Neural progenitor cell (in vitro differentiated cells): ENCODE results near the gene MAP7.

ENCODE experiments used
- EZH2 ChIP-seq: fragments of 200-600 bp; sonication (generic); IDR thresholded peaks from 2 replicates; pipeline ENCODE4 v1.6.1; 2017; ENCODE audit warnings: antibody characterized with exemption, mild to moderate bottlenecking, moderate library complexity
- EZH2phosphoT487 ChIP-seq: fragments of 200-600 bp; sonication (generic); IDR thresholded peaks from 2 replicates; pipeline ENCODE4 v1.6.1; 2017; ENCODE audit warnings: antibody characterized with exemption
- TF ChIP-seq, protein P1 (sequence below): fragments of 200-600 bp; sonication (generic); IDR thresholded peaks from 2 replicates; pipeline ENCODE4 v1.5.1; 2017; ENCODE audit warnings: antibody characterized with exemption, mild to moderate bottlenecking

DNA sequence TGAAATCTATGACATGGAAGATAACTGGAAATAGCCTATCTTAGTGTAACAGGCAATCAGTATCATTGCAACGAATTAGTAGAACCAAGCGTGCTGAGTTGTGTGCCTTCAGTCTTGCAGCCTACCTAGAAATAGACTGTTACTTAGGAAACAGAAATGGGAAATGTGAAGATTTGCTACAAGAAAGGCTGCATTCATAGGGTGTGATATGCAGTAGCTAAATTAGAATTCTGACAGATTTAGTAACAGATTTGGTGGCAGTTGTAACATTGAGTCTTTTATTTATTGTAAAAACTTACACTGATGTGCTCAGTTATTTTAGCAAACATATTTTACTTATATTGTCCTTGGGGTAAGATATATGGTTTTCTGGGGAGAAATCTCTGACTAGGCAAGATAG is 56.2 kb downstream of the MAP7 start:
- TF ChIP-seq, protein P1, sequence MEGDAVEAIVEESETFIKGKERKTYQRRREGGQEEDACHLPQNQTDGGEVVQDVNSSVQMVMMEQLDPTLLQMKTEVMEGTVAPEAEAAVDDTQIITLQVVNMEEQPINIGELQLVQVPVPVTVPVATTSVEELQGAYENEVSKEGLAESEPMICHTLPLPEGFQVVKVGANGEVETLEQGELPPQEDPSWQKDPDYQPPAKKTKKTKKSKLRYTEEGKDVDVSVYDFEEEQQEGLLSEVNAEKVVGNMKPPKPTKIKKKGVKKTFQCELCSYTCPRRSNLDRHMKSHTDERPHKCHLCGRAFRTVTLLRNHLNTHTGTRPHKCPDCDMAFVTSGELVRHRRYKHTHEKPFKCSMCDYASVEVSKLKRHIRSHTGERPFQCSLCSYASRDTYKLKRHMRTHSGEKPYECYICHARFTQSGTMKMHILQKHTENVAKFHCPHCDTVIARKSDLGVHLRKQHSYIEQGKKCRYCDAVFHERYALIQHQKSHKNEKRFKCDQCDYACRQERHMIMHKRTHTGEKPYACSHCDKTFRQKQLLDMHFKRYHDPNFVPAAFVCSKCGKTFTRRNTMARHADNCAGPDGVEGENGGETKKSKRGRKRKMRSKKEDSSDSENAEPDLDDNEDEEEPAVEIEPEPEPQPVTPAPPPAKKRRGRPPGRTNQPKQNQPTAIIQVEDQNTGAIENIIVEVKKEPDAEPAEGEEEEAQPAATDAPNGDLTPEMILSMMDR, result no peak
- TF ChIP-seq EZH2 (no peak), EZH2phosphoT487 (no peak)
